NCI-H526 (cell line): ENCODE measurements around the gene XDH.

Experiments
- DNase-seq, 2 experiments: peaks; one replicate each; lab custom pipeline; 2025; lab: John Stamatoyannopoulos, UW

The XDH gene

DNA sequence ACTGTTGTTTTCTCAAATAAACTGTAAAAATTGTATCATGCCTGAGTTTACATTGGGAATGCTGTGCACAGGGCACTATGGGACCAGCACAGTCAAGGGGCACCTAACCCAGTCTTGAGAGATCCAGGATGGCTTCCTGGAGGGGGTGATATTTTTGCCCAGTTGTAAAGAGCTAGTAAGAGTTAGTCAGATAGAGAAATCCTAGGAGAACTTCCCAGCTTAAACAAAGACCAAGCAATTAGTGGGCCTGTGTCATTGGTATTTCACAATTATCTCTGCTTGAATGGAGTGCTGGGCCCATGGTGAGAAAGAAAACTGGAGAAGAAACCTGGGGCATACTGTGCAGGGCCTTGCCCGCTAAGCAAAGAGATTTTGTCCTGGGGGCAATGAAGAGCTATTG lies 12.2 kb downstream of the XDH start:
- no peak for DNase-seq

DNA sequence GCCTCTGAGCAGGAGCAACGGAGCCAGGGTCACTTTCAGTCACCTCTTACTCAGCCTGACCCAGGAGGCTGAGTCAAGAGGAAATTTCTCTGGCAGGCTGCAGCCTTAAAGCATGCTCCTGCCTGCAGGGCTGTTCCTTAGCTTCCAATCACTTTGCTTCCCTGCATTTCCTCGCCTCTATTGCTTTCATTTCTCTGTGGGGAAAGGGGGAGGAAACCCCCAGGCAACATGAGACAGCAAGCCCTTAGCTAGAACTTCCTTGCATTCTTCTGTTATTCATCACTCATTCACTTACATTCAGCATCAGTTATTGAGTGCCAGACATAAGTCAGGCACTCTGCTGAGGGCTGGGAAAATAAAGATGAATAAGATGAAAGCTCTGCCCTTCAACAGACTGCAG lies 13.0 kb downstream of the XDH start:
- no peak for DNase-seq

DNA sequence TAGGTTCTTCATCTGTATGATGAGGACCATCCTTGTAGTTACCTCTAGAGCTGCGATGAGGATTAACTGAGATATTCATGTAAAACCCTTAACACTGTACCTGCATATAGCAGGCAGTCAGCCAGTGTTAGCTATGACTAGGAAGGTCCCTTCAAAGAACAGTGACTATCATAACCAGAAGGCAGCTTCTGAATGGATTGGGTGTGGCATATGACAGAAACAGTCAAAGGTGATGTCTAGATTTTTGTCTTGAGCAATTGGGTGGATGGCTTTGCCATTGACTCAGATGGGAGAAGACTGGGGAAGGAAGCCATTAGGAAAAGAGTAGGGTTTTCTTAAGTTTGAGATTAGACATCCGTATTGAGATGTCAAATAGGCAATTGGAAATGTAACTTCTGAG lies 15.7 kb downstream of the XDH start:
- DNase-seq: no peak

GRCh38 chr2:31397094-31397493 lies 17.4 kb downstream of the XDH start:
- DNase-seq: no peak

GRCh38 chr2:31390324-31390723 lies 24.2 kb downstream of the XDH start:
- no peak for DNase-seq

- no peak for DNase-seq
Observed at GRCh38 chr2:31388736-31389135, 25.8 kb downstream of the XDH start.

- DNase-seq: peak in 1 of 2 experiments; percentile 5
Observed at GRCh38 chr2:31387850-31388249, 26.7 kb downstream of the XDH start.

GRCh38 chr2:31386648-31387047 lies 27.9 kb downstream of the XDH start:
- peak in 1 of 2 experiments; percentile 23 for DNase-seq

GRCh38 chr2:31386172-31386571 lies 28.4 kb downstream of the XDH start:
- DNase-seq: no peak

- no peak for DNase-seq
Observed at GRCh38 chr2:31384771-31385276, 29.7 kb downstream of the XDH start.

DNA sequence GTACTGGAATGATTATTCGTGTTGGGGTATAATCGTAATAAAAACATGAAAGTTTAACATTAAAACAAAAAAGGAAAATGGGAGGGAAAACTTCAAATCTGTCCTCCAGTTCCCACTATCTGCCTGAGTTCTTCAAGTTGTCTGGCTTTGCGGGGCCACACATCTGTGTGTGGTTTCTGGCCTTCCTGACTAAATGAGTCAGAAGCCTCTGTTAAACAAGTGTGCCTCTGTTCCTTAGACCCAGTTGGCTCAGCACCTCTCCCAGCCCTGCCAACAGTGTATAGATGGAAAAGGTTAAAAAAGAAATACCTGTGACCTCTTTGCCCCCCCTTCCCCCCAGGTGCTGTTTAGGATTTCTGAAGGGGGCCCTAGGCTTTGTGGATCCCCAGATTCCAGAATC lies 30.2 kb downstream of the XDH start:
- DNase-seq: no peak

DNA sequence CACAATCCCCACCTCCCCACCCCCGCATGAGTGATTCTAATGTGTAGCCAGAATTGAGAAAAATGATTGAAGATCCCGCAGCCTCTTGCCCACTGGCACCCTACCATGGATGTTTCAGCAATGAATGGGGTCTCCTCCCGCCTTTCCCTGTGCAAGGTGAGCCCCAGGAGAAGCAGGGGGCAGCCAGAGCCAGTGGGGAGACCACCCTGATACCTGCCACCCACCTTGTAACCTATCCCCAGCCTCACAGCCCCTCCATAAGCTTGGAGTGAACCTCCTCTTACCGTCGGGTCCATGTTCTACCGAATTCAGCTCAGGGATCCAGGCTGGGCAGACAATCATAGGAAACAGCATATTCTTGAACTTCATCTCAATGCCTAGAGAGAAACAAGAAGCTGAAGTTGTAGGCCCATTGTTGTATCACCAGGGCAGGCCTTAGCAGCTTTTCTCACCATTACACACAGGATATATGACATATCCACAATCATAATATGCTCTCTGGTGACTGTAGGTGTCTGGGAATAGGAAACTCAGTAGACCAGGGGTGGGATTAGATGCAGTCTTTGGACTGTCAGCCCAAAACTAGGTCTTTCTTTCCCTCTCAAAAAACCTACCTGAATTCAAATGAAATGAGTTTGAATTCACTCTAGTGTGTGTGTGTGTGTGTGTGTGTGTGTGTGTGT lies 30.9 kb downstream of the XDH start:
- DNase-seq: no peak

DNA sequence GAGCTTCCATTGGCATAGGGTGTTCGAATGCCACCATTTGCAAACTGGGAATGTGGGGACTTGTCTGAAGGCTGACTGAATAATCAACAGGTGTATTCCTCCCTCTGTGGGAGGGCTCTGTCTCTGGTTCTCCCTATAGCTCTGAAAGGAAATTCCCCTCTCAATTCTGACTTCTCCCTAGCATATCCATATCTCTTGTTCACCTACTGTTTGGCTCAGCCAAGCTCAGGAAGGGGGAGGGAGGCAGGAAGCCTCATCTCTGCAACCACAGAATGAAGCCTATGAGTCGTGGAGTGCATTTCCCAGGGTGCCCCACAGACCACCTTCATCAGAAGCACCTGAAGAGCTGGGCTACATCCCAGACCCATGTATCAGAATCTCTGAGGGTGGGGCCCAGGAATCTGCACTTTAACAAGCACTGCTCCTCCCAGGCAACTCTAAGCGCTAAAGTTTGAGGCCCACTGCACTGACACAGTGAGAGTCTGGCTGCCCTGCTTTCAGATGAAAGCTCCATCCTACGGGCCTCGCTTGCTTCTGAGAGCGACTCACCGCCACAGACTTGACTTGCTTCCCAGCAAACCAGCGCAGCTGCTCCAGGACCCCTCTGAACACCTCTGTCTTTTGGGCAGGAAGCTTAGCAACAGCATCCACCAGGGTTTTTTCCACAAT lies 32.0 kb downstream of the XDH start:
- DNase-seq: no peak

- no peak for DNase-seq
Observed at GRCh38 chr2:31381601-31382000, 32.9 kb downstream of the XDH start.

- DNase-seq: no peak
Observed at GRCh38 chr2:31380243-31380642, 34.3 kb downstream of the XDH start.

GRCh38 chr2:31379747-31380146 lies 34.8 kb downstream of the XDH start:
- no peak for DNase-seq

GRCh38 chr2:31378791-31379501 lies 35.6 kb downstream of the XDH start:
- no peak for DNase-seq

- DNase-seq: no peak
Observed at GRCh38 chr2:31378389-31378788, 36.2 kb downstream of the XDH start.

- no peak for DNase-seq
Observed at GRCh38 chr2:31373127-31373526, 41.4 kb downstream of the XDH start.

GRCh38 chr2:31372097-31372496 lies 42.4 kb downstream of the XDH start:
- DNase-seq: no peak

DNA sequence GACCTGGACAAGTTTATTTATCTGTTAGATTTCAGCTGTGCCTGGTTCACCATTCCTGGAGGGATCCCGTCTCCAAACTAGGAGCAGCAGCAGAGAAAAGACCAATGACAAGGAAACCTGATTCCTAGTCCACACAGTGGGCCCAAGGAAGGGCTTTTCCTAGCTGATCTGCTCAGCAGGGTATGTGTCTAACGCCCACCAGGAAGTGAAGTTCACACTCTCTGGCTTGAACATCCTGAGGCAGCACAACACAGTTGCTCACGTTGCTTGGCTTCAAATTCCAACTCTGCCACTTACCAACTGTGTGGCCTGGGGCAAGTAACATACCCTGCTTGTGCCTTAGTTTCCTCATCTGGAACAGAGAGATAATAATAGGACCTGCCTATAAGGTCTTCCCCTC lies 42.9 kb downstream of the XDH start:
- DNase-seq: no peak

- DNase-seq: no peak
Observed at GRCh38 chr2:31366733-31367132, 47.8 kb downstream of the XDH start.
